HG03575 (cell line): ENCODE measurements around the gene DMBX1.

Experiments used
- ATAC-seq: cut with Tn5 transposase; IDR thresholded peaks from one replicate; pipeline ENCODE4 v1.9.1; 2021; ENCODE audit not compliant: unreplicated experiment, insufficient number of reproducible peaks, low FRiP score; ENCODE audit errors: extremely low read depth

DMBX1 gene

GRCh38 chr1:46494910-46495309, 5.3 kb downstream of the DMBX1 start:
- no peak for ATAC-seq

GRCh38 chr1:46495778-46496177, 6.1 kb downstream of the DMBX1 start:
- no peak for ATAC-seq

- ATAC-seq: no peak
These were observed 6.9 kb downstream of the DMBX1 start for GRCh38 chr1:46496505-46496904.

- no peak for ATAC-seq
These were observed 7.4 kb downstream of the DMBX1 start for GRCh38 chr1:46497020-46497419.

GRCh38 chr1:46497665-46498064, 8.0 kb downstream of the DMBX1 start:
- ATAC-seq: no peak

DNA sequence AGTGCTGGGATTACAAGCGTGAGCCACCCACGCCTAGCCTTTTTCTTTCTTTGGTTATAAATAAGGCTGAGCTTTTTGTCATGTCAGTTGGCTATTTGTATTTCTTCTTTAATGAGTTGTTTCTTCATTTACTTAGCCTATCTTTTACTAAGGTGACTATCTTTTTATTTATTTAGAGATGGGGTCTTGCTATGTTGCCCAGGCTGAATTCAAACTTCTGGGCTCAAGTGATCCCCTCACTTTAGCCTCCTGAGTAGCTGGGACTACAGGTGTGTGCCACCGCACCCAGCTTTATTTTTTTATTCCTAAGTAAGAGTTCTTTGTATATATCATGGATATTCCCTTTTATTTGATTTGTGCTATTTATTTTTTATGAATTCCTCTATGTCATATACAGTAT, 11.9 kb downstream of the DMBX1 start:
- no peak for ATAC-seq

GRCh38 chr1:46503421-46503820, 13.8 kb downstream of the DMBX1 start:
- no peak for ATAC-seq

DNA sequence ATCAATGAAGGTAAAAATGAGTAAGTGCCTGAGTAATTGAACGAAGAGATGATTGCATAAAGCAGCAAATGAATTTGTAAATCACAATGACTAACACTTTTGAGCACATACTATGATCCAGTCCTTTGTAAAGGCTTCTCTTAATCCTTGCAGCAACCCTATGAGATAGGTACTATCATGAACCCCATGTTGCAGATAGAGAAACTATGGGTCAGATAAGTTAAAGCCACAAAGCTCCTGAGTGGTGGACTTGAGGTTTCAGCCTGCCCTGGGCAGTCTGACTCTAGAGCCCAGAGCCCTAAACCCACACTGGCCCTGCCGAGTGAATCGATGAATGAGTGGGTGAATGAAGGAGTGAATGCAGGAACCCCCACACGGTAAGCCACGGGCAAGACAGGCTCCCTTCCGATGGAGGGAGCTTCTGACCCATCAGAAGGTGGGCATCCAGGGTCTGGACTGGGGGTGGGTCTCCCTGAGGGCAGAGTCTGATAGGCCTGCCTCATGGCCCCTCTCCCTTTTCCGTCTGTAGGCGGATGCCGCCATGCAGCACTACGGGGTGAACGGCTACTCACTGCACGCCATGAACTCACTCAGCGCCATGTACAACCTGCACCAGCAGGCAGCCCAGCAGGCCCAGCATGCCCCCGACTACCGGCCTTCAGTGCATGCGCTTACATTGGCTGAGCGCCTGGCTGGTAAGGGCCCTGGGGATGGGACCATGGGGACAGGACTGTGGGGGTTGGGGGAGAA, 17.0 kb downstream of the DMBX1 start:
- no peak for ATAC-seq

DNA sequence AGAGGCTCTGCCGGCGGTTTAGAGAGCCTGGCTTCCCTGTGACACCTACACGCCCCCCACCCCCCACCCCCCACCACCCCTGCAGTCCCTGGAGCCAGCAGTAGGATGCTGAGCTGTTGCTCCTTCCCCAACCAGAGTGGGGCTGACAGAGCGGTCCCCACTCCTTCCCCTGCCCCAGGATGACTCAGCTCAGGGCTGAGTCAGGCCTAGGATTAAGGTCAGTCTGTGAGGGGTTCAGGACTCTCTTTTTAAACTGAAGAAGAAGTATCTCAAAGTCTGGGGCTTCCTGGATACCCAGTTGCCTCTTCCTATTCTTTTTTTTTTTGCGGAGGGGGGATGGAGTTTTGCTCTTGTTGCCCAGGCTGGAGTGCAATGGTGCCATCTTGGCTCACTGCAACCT, 19.1 kb downstream of the DMBX1 start:
- ATAC-seq: no peak

- no peak for ATAC-seq
These were observed 20.8 kb downstream of the DMBX1 start for GRCh38 chr1:46510341-46510997.

DNA sequence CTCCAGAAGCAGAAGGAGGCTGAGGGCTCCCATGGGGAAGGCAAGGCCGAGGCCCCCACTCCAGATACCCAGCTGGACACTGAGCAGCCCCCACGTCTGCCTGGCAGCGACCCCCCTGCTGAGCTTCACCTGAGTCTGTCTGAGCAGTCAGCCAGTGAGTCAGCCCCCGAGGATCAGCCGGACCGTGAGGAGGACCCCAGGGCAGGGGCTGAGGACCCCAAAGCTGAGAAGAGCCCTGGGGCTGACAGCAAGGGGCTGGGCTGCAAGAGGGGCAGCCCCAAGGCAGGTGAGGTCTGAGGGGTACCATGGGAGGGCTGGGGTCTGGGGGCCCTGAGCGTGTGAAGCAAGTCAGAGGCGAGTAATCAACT, 21.3 kb downstream of the DMBX1 start:
- no peak for ATAC-seq

DNA sequence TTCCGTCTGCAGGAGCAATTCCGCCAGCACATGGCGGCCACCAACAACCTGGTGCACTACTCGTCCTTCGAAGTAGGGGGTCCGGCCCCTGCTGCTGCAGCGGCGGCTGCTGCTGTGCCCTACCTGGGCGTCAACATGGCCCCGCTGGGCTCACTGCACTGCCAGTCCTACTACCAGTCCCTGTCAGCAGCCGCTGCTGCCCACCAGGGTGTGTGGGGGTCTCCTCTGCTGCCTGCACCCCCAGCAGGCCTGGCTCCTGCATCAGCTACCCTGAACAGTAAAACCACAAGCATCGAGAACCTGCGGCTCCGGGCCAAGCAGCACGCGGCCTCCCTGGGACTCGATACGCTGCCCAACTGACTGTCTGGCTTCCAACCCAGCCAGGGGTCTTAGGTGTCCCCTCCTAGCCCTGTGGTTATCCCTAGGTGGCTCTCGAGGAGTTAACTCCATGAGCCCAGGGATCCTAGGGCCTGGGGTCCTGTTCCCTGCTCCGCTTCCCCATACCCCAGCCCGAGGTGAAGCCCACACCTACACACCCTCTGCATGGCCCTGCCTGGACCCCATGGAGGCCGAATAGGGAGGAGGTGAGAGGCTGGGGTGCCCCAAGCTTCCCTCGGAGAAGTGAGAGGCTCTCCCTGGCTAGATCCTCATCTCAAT, 22.6 kb downstream of the DMBX1 start:
- no peak for ATAC-seq

DNA sequence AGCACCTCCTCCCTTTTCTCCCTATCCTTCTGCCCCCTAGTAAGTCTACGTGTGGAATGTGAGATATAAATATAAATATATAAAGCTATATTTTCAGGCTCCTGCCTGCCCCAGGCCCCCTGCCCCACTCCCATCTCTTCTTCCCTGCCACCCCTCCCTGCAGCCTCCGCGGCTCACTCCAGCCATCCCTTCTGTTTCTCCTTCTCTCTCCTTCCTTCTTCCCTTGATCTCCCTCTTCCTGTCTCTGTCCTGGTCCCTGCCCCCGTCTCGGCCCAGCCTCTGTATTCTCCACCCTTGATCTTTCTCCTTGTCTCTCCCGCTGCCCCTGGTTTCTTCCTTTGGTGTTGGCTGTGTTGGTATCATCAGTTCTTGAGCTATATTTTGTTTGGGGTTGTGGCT, 23.2 kb downstream of the DMBX1 start:
- ATAC-seq: no peak

DNA sequence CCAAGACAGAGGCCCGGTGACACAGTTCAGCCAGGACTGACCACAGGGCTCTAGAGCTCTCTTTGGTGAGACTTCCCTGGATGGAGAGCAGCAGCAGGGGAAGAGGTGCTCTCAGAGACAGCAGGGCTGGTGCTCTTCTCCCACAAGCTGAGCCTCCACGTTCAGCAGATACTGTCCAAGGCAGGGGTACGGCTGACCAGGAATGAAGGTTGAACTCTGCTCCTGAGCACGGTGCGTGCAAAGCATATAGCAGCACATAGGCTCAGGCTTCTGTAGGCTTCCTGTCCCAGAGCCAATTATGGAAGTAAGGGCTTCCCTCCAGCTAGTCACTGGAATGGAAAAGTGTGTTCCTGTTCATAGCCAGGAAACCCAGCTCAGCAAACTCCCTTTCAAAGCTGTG, 23.9 kb downstream of the DMBX1 start:
- ATAC-seq: no peak

DNA sequence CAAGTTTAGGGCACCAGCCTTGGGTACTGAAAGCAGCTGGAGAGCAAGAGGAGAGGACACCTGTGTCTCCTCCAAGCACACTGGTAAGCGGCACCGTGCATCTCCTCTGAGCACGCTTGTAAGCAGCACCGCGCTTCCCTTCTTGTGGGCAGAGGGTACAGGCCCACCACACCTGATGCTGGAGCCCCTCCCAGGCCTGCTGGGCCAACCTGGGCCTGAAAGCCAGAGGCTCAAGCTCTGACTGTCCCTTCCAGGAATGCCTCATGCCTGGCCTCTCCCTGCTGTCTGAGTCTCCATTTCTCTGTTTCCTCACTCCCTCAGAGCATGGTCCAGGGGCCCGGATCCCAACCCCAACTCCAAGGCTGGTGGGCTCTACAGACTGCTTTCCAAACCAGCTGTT, 25.9 kb downstream of the DMBX1 start:
- no peak for ATAC-seq

GRCh38 chr1:46516200-46516950, 26.7 kb downstream of the DMBX1 start:
- no peak for ATAC-seq

GRCh38 chr1:46517010-46517600, 27.5 kb downstream of the DMBX1 start:
- ATAC-seq: no peak

DNA sequence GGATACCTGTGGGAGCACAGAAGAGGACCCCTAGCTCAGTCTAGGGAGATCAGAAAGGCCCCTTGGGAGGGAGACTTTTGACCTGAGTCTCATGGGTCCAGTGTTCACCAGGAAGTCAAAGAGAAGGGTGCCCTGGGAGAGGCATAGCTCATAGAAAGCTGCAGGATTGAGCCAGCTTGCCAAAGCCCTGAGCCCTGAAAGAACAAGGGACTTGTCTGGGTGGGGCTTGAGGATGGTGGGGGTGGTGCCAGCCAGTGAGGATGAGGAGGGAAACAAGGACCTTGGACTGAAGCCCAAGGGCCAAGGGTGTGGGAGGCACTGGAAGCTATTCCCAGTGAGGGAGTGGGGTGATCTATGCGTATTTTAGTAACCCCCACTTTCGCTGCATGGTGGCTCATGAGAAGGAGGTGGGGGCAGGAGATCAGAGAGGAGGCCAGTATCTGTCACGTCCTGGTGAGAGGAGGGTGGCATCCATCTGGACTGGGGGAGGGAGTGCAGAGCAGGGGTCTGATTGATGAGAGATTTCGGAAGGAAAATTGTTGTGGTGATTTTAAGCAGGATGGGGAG, 28.4 kb downstream of the DMBX1 start:
- ATAC-seq: no peak

GRCh38 chr1:46519209-46519608, 29.6 kb downstream of the DMBX1 start:
- no peak for ATAC-seq
